HEK293 (cell line): Measurements from ENCODE around the gene NSUN3.

Experiments
- CTCF ChIA-PET: fragments of 350-600 bp; formaldehyde crosslinking; extraction: SDS; loops from one replicate; lab custom pipeline; 2021; ENCODE audit warnings: antibody characterized with exemption; lab: Yijun Ruan, JAX
- POLR2A ChIA-PET: fragments of 300-600 bp; formaldehyde crosslinking; extraction: SDS; loops from one replicate; lab custom pipeline; 2020; ENCODE audit warnings: antibody characterized with exemption, inconsistent platforms; lab: Yijun Ruan, JAX
- H3K27ac ChIP-seq: fragments of 200-500 bp; sonication (Bioruptor generic); 2 replicates; pipeline ENCODE4 v1.5.1; 2014; ENCODE audit warnings: low read depth, low read length, control low read depth, inconsistent platforms; ENCODE audit errors: extremely low read depth
- H3K36me3 ChIP-seq, 2 experiments: fragments of 200-500 bp in 1 of 2; sonication (Bioruptor generic) in 1 of 2; 1 replicate in 1 of 2; 2 replicates in 1 of 2; pipeline ENCODE4 v1.5.1; 2014 to 2017; ENCODE audit warnings: inconsistent platforms in 2 of 2, low read length in 2 of 2; ENCODE audit not compliant: control insufficient read depth in 2 of 2, insufficient read depth in 1 of 2
- H3K4me1 ChIP-seq: fragments of 200-500 bp; sonication (Bioruptor generic); 2 replicates; pipeline ENCODE4 v1.5.1; 2014; ENCODE audit warnings: mild to moderate bottlenecking, low read length, inconsistent platforms; ENCODE audit not compliant: control insufficient read depth, insufficient read depth
- H3K4me3 ChIP-seq: 2 replicates; pipeline ENCODE4 v1.5.1; 2011; ENCODE audit warnings: low read depth, mild to moderate bottlenecking, control low read depth, low read length, moderate library complexity
- H3K9me3 ChIP-seq: fragments of 200-500 bp; sonication (Bioruptor generic); 2 replicates; pipeline ENCODE4 v1.5.1; 2014; ENCODE audit warnings: low read depth, low read length, inconsistent platforms; ENCODE audit not compliant: control insufficient read depth, insufficient read depth
- BCL11B ChIP-seq: fragments of 450-650 bp; formaldehyde crosslinking; IDR thresholded peaks from 2 replicates; pipeline ENCODE4 v1.5.1; 2016; ENCODE audit warnings: low read depth, missing biosample characterization, missing genetic modification characterization
- CTCF ChIP-seq: fragments of 450-650 bp; formaldehyde crosslinking; IDR thresholded peaks from 2 replicates; pipeline ENCODE4 v1.5.1; 2016; ENCODE audit warnings: missing biosample characterization, missing genetic modification characterization
- OVOL3 ChIP-seq: fragments of 450-650 bp; formaldehyde crosslinking; IDR thresholded peaks from 2 replicates; pipeline ENCODE4 v1.5.1; 2016; ENCODE audit warnings: missing biosample characterization, missing genetic modification characterization
- PRDM1 ChIP-seq: fragments of 450-650 bp; formaldehyde crosslinking; IDR thresholded peaks from 2 replicates; pipeline ENCODE4; 2016; ENCODE audit warnings: missing biosample characterization, missing genetic modification characterization
- TRIM28 ChIP-seq: IDR thresholded peaks from 2 replicates; pipeline ENCODE4 v1.6.1; 2011; ENCODE audit warnings: low read length, control low read depth, borderline replicate concordance
- YY2 ChIP-seq: fragments of 450-650 bp; formaldehyde crosslinking; IDR thresholded peaks from 2 replicates; pipeline ENCODE4 v1.5.1; 2016; ENCODE audit warnings: missing biosample characterization, missing genetic modification characterization
- ZBTB11 ChIP-seq: fragments of 450-650 bp; formaldehyde crosslinking; conservative IDR thresholded peaks from 2 replicates; pipeline ENCODE4 v1.5.1; 2016; ENCODE audit warnings: low read depth, missing biosample characterization, missing genetic modification characterization
- ZNF18 ChIP-seq: fragments of 450-650 bp; formaldehyde crosslinking; IDR thresholded peaks from 2 replicates; pipeline ENCODE4 v1.5.1; 2016; ENCODE audit warnings: missing biosample characterization, missing genetic modification characterization
- ZNF2 ChIP-seq: fragments of 450-650 bp; formaldehyde crosslinking; IDR thresholded peaks from 2 replicates; pipeline ENCODE4 v1.5.1; 2016; ENCODE audit warnings: missing biosample characterization, missing genetic modification characterization
- ZNF324 ChIP-seq: fragments of 450-650 bp; formaldehyde crosslinking; IDR thresholded peaks from 2 replicates; pipeline ENCODE4 v1.5.1; 2016; ENCODE audit warnings: missing biosample characterization, missing genetic modification characterization
- ZNF391 ChIP-seq: fragments of 450-650 bp; formaldehyde crosslinking; IDR thresholded peaks from 2 replicates; pipeline ENCODE4 v1.5.1; 2016; ENCODE audit warnings: low read depth, missing biosample characterization, missing genetic modification characterization, borderline replicate concordance
- ZNF398 ChIP-seq: fragments of 450-650 bp; formaldehyde crosslinking; IDR thresholded peaks from 2 replicates; pipeline ENCODE4 v1.5.1; 2017; ENCODE audit warnings: missing biosample characterization, missing genetic modification characterization
- ZNF426 ChIP-seq: fragments of 450-650 bp; formaldehyde crosslinking; IDR thresholded peaks from 2 replicates; pipeline ENCODE4 v1.5.1; 2017; ENCODE audit warnings: missing biosample characterization, missing genetic modification characterization, mild to moderate bottlenecking, inconsistent platforms, moderate library complexity
- ZNF473 ChIP-seq: fragments of 450-650 bp; formaldehyde crosslinking; IDR thresholded peaks from 2 replicates; pipeline ENCODE4 v1.5.1; 2017; ENCODE audit warnings: missing biosample characterization, missing genetic modification characterization
- ZNF530 ChIP-seq: fragments of 450-650 bp; formaldehyde crosslinking; IDR thresholded peaks from 2 replicates; pipeline ENCODE4 v1.5.1; 2016; ENCODE audit warnings: low read depth, missing biosample characterization, missing genetic modification characterization
- ZNF548 ChIP-seq: fragments of 450-650 bp; formaldehyde crosslinking; IDR thresholded peaks from 2 replicates; pipeline ENCODE4 v1.5.1; 2016; ENCODE audit warnings: missing biosample characterization, missing genetic modification characterization
- ZNF555 ChIP-seq: fragments of 450-650 bp; formaldehyde crosslinking; conservative IDR thresholded peaks from 2 replicates; pipeline ENCODE4 v1.5.1; 2017; ENCODE audit warnings: missing biosample characterization, mild to moderate bottlenecking, missing genetic modification characterization, inconsistent platforms
- ZNF664 ChIP-seq: fragments of 450-650 bp; formaldehyde crosslinking; IDR thresholded peaks from 2 replicates; pipeline ENCODE4 v1.5.1; 2016; ENCODE audit warnings: missing biosample characterization, missing genetic modification characterization
- ZNF677 ChIP-seq: fragments of 450-650 bp; IDR thresholded peaks from 2 replicates; pipeline ENCODE4 v1.5.0; 2018; ENCODE audit warnings: missing biosample characterization, mild to moderate bottlenecking, missing genetic modification characterization, moderate library complexity
- ZNF692 ChIP-seq: fragments of 450-650 bp; formaldehyde crosslinking; IDR thresholded peaks from 2 replicates; pipeline ENCODE4 v1.5.1; 2016; ENCODE audit warnings: missing biosample characterization, missing genetic modification characterization
- ZNF76 ChIP-seq: fragments of 450-650 bp; formaldehyde crosslinking; IDR thresholded peaks from 2 replicates; pipeline ENCODE4; 2016; ENCODE audit warnings: low read depth, missing biosample characterization, missing genetic modification characterization, borderline replicate concordance
- ZNF777 ChIP-seq: fragments of 450-650 bp; formaldehyde crosslinking; IDR thresholded peaks from 2 replicates; pipeline ENCODE4 v1.5.1; 2017; ENCODE audit warnings: missing biosample characterization, missing genetic modification characterization, borderline replicate concordance

NSUN3 gene

GRCh38 chr3:94159062-94159828 is 96.4 kb downstream of the NSUN3 start (continued):
- no peak for TF ChIP-seq ZNF548 (tag by site-specific recombination)
- no peak for TF ChIP-seq ZNF76 (tag by site-specific recombination)
- TF ChIP-seq OVOL3 (tag by site-specific recombination), result peak; percentile 84; the same call in 1 of the 2 replicates
- no peak for TF ChIP-seq CTCF
- no peak for TF ChIP-seq ZBTB11 (tag by site-specific recombination)
- TF ChIP-seq ZNF324 (tag by site-specific recombination), result no peak
- no peak for TF ChIP-seq ZNF777
- no peak for TF ChIP-seq ZNF530
- TF ChIP-seq ZNF692 (tag by site-specific recombination), result no peak
- no peak for TF ChIP-seq ZNF2 (tag by site-specific recombination)
- no peak for TF ChIP-seq ZNF391 (tag by site-specific recombination)
- TF ChIP-seq PRDM1 (tag by site-specific recombination), result no peak
- TF ChIP-seq BCL11B (tag by site-specific recombination), result no peak
- no peak for TF ChIP-seq ZNF555
- no peak for TF ChIP-seq ZNF426 (tag by site-specific recombination)
- TF ChIP-seq ZNF664 (tag by site-specific recombination), result 0 out of 2 replicates have a peak, but pooled peaks have one; percentile 71

- H3K4me3 ChIP-seq, result no peak overlapping the region
- H3K36me3 ChIP-seq, result no peaks in the 10 kb centered on the region
- H3K9me3 ChIP-seq, result no peaks in the 10 kb centered on the region
- H3K27ac ChIP-seq, result no peak overlapping the region
- POLR2A ChIA-PET, result interaction anchor here (1.0 kb wide), 1 partner anchor 16 kb away, joined by 3 read pairs; no protein-coding TSS in a partner anchor
- H3K4me1 ChIP-seq, result peaks cover 5% of the 10 kb centered on the region; the same call in 1 of the 2 replicates
- CTCF ChIA-PET, result no interaction called here
- TF ChIP-seq ZNF473, result no peak
- TF ChIP-seq YY2 (tag by site-specific recombination), result peak; percentile 41; the same call in 1 of the 2 replicates
- no peak for TF ChIP-seq ZNF677 (tag by site-specific recombination)
- TF ChIP-seq ZNF18 (tag by site-specific recombination), result no peak
- TF ChIP-seq TRIM28, result peak; percentile 55; the same call in 1 of the 2 replicates
- no peak for TF ChIP-seq ZNF398 (tag by site-specific recombination)
These were observed 99.8 kb downstream of the NSUN3 start for GRCh38 chr3:94162700-94163099.
